ENCODE data around the gene FITM1.
A peak's percentile ranks its signal among the peaks of the same experiment; 100 is the strongest.

The FITM1 gene

GRCh38 chr14:24121210-24121609, 9.2 kb upstream of the FITM1 start:
- DNase-seq: no peak

- no peak for DNase-seq
Measured at GRCh38 chr14:24122416-24122815, 8.0 kb upstream of the FITM1 start.

- DNase-seq: no peak
Measured at GRCh38 chr14:24122898-24123297, 7.6 kb upstream of the FITM1 start.

- no peak for DNase-seq
Measured at GRCh38 chr14:24123424-24124417, 6.7 kb upstream of the FITM1 start.

- DNase-seq: no peak
Measured at GRCh38 chr14:24126939-24127338, 3.5 kb upstream of the FITM1 start.

- DNase-seq: no peak
Measured at GRCh38 chr14:24127673-24128072, 2.8 kb upstream of the FITM1 start.

GRCh38 chr14:24129410-24129998, 955 bp upstream of the FITM1 start:
- no peak for DNase-seq

GRCh38 chr14:24130717-24131548, 474 bp downstream of the FITM1 start:
- DNase-seq: no peak

GRCh38 chr14:24131549-24131966, 1.1 kb downstream of the FITM1 start:
- DNase-seq: no peak

- DNase-seq: no peak
Measured at GRCh38 chr14:24132061-24132685, 1.7 kb downstream of the FITM1 start.

- DNase-seq: no peak
Measured at GRCh38 chr14:24132976-24133375, 2.5 kb downstream of the FITM1 start.

GRCh38 chr14:24133735-24134134, 3.3 kb downstream of the FITM1 start:
- DNase-seq: no peak

- no peak for DNase-seq
Measured at GRCh38 chr14:24135584-24135833, 5.0 kb downstream of the FITM1 start.

GRCh38 chr14:24135834-24136683, 5.6 kb downstream of the FITM1 start, which contains the start of gene PSME1:
Gene PSME1, plus strand, starts transcription at chr14:24136194. Its CDS starts 69 bp downstream, at chr14:24136263.
- peak; percentile 67 for DNase-seq

GRCh38 chr14:24136684-24137528, 6.4 kb downstream of the FITM1 start:
- no peak for DNase-seq

GRCh38 chr14:24137529-24138395, 7.3 kb downstream of the FITM1 start:
- DNase-seq: no peak

- DNase-seq: no peak
Measured at GRCh38 chr14:24138396-24139271, 8.2 kb downstream of the FITM1 start.

GRCh38 chr14:24139272-24139934, 8.9 kb downstream of the FITM1 start:
- no peak for DNase-seq
